CD4-positive, alpha-beta T cell treated with Interleukin-10 for 1 hour (primary cell): ENCODE data around the gene TDG.
"Not testable (repeated sequence)": the region's sequence is repeated elsewhere in the genome, so short reads cannot be mapped to it uniquely, and the experiment has no call there.

ENCODE experiments used
- DNase-seq: peaks from one replicate; pipeline ENCODE4 v3.0.0-alpha.2; 2020

Gene TDG

GRCh38 chr12:104023710-104024109, 58.0 kb downstream of the TDG start:
- DNase-seq = no peak

GRCh38 chr12:104024348-104024747, 58.7 kb downstream of the TDG start:
- no peak for DNase-seq

DNA sequence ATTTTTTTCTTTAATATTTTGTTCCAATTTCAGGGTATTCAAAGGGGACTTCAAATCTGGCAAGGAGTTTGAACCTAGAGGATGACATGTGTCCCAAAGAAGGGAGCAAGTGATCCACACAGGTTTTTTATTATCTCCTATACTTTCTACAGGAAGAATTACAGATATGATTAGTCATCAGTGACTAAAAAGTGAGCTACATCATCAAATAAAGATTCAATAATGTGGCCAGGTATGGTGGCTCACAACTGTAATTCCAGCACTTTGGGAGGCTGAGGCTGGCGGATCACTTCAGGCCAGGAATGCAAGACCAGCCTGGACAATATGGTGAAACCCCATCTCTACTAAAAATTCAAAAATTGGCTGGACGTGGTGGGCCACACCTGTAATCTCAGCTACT, 60.1 kb downstream of the TDG start:
- no peak for DNase-seq

DNA sequence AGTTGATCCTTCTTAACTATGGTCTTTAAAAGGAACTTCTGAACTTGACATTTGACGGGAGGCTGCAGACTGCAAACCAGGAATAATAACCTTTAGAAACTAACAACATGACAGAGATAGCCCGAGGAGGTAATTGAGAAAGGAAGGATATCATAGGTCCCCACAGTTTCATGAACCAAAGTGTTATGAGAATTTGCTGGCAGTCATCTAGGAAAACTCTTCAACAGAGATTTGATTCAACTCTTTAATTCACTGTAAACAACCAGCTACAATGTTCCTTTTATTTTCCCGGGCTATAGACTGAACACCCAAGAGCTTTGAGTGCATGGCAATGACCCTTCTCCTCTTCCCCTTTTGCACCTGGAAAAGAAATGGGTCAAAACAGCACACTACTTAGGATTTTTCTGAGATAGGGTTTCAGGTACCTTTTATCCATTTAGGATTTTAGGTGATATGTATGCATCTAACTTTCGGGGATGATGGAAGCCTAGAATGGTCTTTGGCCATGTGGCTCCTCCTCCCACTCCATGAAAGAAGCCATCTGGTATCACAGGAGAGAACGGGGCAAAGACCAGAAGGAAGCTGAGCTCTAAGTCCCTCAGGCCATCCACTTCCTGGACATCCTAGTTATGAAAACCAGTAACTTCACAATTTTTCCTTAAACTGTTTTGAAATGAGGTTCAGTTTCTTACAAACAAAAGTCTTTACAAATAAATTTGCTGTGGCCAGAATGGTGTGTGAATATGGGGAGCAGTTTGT, 61.3 kb downstream of the TDG start:
- no peak for DNase-seq

GRCh38 chr12:104030596-104030995, 64.9 kb downstream of the TDG start:
- DNase-seq = not testable (repeated sequence)

DNA sequence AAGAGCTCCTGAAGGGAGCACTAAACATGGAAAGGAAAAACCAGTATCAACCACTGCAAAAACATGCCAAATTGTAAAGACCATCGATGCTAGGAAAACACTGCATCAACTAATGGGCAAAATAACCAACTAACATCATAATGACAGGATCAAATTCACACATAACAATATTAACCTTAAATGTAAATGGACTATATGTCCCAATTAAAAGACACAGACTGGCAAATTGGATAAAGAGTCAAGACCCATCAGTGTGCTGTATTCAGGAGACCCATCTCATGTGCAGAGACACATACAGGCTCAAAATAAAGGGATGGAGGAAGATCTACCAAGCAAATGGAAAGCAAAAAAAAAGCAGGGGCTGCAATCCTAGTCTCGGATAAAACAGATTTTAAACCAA, 70.5 kb downstream of the TDG start:
- DNase-seq = not testable (repeated sequence)
